ELF-1 (cell line): Measurements from ENCODE around the gene GABRB2.
A peak's percentile ranks its signal among the peaks of the same experiment; 100 is the strongest.

ENCODE experiments used
- DNase-seq: peaks from one replicate; pipeline ENCODE4 v3.0.0-alpha.2; 2016; ENCODE audit warnings: low read depth, low spot score

GABRB2 gene

GRCh38 chr5:161246749-161247148 is 299.8 kb downstream of the GABRB2 start:
- no peak for DNase-seq

GRCh38 chr5:161245846-161246245 is 300.7 kb downstream of the GABRB2 start:
- peak; percentile 8 for DNase-seq
